Hematopoietic multipotent progenitor cell treated with erythropoietin and hydrocortisone succinate and interleukin-3 and kit ligand, for 17 days (in vitro differentiated cells): ENCODE results near the gene PIGC.

Experiments
- DNase-seq: peaks from one replicate; pipeline ENCODE4 v3.0.0-alpha.2; 2015; ENCODE audit warnings: low spot score

The PIGC gene

DNA sequence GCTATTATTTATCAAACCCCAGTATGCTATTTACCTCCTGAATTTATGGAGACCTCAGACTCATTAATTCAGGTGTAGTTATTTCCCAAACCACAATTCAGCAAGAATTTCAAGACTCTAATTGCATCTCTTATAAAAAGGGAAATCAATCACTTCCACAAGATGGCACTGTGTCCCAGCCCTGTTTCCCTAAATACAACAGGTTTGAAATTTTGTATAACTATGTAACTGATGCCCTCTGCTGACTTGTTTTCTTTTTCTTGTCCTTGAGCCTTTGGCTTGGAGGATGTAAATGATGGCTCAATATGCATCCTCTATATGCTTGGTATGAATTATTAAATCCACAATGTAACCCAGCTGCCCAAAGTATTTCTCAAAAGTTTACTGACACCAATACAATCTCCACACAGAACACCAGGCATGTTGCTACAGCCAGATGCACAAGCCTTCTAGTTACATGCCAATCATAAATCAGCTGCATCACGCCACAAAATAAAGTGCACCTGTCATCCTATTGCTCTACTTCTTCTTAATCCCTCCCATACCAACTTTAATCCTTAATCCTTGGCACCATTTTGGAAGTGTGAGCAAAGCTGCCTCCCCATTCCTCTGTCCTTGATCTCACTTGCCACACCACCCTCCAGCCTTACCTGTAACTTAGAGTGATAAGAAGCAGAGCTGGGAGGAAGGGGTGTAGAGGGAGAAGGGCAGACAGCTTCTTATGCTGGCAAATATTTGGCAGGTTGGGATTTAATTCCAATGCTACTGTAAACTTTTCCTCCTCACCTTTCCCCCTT is 14.3 kb downstream of the PIGC start:
- peak; percentile 73 for DNase-seq

DNA sequence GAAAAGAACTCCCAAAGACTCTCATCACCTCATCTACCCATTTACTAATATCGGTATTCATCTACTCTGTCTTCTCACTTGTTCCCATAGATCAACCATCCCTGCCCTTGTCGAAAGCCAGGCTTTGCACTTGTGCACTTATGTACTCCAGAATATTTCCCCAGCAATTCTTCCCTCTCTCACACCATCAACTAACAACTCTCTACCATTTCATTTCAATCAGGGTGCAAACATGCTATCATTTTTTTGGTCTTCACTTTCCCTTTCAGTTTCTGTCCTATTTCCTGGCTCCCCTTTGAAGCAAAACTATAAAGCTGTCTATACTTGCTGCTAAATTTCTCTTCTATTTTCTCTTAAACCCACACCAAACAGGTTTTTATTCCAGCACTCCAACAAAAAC is 16.7 kb downstream of the PIGC start:
- no peak for DNase-seq

DNA sequence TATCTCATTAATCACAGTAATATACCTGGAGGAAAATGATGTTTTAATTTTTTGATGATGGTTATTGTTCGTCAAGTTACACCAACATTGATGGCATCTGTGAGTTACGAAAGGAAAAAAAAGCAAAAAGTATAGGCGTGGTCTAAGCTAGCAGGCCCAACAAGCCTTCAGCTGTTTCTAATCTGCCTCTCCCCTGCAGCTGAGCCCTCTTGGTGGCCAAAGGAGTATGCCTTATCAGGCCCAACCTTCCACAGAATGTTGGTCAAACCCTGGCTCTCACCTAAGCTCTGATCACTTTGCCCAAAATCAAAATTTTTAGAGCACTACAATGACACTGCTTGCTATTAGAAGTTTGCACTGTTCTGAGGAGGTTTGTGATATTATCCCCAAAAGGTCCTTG is 18.5 kb downstream of the PIGC start:
- no peak for DNase-seq

DNA sequence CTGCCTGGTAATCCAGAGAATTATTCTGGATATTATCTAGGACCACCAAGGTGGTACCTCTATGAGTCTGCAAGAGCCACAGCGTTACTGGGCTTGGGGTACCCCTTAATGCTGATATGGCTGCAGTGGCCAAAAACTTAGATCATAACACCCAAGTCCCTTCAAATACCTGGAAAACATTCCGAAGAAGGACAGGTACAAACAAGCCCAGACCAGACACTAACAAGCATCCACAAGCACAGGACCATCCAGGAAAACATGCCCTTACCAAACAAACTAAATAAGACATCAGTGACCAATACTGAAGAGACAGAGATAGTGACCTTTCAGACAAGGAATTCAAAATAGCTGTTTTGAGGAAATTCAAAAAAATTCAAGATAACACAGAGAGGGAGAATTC is 20.5 kb downstream of the PIGC start:
- no peak for DNase-seq

DNA sequence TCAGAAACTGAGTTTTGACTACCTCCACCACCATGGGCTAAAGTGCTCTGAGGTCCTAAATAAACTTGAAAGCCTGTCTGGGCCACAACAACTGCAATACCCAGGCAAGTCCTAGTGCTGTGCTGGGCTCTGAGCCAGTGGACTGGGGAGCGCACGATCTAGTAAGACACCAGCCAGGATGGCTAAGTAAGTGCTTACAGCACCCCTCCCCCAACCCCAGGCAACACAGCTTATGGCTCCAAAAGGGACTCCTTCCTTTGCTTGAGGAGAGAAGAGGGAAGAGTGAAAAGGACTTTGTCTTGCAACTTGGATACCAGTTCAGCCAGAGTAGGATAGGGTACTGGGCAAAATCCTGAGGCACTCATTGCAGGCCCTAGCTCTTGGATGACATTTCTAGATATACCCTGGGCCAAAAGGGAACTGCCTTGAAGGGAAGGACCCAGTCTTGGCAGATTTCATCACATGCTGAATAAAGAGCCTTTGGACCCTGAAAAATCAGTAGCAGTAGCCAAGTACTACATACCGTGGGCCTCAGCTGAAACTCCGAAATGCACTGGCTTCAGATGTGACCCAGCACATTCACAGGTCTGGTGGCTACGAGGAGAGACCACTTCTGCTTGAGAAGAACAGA is 21.8 kb downstream of the PIGC start:
- DNase-seq, result no peak

DNA sequence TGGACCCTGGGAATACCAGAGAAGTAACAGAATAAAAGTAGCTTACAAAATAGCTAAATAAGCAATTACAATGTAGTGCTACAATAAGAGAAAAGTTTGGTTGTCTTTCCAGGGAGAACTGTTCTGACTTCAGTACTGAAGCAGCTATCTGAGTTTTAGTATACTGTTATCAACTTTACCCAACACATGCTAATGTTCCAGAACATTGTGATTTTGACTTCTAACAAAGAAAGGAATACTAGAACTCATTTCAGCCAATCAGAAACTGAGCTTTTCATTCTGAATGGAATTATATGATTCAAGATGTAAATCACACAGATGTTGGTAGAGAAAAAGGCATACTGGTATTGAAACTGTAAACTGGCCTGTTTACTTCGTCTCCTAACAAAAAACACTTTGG is 23.5 kb downstream of the PIGC start, which contains the start of gene C1orf105:
TSS of gene C1orf105 (plus strand) at position 301 of the 400 bp plus-strand sequence. CDS start 201 bp downstream, outside the sequence.
- DNase-seq, result no peak

DNA sequence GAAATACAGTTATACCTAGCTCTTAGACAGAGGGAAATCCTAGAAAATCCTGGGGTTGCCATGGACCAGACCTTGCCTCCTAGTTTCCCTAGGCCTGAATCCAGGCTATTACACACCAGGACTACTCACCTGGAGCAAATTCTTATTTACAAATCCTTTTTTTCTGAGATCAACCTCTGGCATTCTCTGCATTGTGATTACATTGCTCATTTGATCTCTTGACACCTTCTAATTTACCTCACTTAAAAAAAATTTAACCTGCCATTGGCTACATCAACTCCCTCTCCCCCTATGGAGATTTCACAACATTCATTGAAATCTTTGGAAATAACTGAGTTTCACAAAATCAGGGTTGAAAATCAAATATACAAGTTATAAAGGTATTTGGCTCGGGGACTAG is 26.3 kb downstream of the PIGC start:
- no peak for DNase-seq

DNA sequence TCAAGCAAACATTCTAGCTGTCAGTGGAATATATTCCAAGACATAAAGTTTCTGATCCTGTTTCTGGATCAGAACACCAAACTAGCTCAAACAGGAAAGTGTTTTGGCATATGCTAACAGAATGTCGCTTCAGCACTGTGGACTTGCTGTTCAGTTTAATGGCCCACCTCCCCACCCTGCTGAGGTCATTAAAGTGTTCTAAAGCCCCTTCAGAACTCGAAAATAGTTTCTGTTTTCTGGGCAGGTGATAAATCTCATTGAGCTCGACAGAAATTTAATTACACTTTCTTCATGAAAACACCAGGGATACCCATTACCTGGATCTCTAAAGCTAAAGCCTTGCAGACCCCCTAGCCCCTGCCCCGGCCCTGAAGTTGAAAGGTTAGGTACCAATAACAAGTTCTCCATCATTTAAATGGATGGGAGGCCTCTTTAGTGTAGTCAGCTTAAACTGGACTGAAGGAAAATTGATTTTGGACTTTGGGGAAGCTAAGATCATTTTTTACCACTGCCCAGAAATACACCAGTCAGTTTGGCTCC is 27.3 kb downstream of the PIGC start:
- DNase-seq, result no peak

DNA sequence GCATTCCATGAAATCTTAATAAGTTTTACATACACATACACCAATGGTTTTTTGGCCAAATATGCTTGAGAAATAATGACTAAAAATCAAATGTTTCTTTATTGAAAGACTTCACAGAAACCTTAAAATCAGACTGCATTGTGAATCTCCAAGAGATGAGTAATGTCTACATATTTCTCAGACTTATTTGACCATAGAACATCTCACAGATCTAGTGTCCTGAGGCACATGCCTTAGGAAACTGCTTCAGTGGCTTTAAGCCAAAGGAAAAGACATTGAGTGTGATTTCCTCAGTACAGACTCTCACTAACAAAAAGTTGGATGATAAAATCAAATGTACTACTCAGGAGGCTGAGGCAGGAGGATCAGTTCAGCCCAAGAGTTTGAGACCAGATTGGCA is 29.5 kb downstream of the PIGC start:
- no peak for DNase-seq

DNA sequence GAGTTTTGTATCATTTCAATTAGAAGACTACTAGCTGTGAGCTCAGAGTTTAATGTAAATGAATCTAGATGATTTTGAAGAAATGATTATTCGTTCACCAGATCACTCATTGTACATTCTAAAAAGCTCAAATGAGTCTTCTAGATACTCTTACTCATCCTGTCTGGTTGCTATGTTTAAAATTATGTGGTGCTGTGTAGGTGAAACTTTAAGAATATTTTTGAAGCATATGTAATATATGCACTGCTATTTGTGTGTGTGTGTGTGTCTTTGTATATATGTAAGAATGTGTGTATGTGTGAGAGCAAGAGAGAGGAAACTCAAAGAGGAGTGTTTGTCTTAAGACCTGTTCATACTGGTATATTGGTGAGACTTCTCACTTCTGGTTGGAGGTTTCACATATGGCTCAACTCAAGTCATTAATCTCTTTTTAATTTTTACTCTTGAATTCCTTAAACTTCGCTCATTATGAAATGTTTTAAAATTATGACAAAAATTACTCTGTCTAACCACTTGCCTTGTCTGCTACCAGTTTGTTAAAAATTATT is 32.0 kb downstream of the PIGC start:
- DNase-seq, result no peak

DNA sequence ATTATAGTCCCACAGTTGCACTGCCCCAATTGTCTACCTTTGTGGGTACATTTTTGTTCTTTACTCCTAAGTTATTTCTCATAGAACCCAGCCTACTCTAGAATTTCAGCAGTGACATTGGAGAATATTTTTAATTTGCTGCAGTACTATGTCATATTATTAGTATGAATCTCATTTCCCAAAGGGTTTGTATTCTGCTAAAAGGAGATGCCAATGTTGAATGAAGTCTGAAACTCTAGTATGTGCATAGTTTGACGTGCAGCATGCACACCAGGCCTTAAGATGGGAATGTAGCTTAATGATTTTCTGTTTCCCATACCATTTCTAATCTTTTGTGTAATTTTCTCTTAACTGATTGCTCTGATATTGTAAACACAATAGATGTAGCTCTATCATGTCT is 33.8 kb downstream of the PIGC start:
- no peak for DNase-seq

DNA sequence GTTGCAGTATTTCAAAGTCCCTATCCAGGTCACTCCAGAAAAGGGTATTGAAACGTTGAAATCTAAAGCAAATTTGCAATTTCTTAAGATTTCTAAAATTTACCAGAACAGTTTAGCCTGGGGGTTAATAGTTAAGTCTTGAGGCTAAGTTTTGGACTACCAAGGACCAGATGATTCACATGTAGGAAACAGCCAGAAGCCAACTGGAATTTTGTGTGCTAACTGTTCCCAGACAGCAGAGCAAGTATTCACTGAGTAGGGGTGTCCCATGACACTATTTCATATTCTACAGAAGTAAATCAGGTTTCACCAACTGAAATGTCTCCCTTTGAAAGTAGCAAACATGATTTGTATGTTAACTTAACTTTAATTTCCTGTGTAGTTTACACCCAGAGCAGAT is 34.9 kb downstream of the PIGC start:
- no peak for DNase-seq

DNA sequence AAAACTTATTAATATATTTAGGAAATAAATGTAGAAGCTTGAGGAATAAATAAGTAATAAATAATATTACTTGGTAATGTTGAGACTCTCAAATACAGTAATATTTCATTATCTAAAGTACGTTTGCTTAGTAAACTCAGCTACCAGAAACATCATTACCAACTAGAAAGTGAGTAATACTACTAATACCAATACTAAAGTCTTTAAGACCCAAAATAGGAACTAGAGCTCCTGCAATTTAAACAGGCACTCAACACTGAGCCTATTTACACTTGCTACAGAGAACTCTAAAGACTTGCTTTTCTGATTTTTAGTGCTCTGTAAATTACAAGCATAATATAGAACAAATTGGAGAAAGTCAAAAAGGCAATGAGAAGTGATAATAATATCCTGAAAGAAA is 36.9 kb downstream of the PIGC start:
- no peak for DNase-seq

DNA sequence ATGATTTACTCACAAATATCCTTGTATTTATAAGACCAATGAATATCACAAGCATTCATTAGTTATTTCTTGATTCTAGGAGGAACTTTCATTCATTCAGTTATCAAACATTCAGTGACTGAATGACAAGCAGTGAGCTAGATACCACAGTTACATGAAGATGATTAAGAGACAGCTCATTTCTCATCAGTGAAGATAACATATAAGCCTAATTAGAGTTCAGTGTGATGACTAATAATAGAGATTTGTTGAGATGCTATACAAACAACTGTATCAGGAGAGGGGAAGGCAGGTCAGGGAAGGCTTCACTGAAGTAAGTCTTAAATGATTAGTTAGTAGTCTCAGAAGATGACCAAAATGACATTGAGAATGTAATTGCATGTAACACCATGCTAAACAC is 38.0 kb downstream of the PIGC start:
- DNase-seq, result no peak

DNA sequence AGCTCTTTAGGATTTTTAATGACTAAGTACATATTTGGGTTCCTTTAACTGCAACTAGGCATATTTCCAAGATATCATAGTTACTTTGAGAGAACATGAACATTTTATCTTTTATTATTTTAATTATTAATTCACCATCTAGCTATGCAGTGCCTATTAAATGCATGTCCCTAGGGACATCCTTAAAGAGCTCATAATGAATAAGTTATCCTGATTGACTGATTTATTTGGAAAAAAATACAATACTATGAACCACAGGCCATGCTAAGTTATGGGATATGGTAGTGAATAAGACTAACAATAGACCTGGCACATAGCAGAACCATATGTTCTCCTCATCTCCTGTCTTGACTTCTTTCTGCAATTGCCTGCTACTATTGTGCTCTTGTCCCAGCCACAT is 39.7 kb downstream of the PIGC start:
- no peak for DNase-seq

DNA sequence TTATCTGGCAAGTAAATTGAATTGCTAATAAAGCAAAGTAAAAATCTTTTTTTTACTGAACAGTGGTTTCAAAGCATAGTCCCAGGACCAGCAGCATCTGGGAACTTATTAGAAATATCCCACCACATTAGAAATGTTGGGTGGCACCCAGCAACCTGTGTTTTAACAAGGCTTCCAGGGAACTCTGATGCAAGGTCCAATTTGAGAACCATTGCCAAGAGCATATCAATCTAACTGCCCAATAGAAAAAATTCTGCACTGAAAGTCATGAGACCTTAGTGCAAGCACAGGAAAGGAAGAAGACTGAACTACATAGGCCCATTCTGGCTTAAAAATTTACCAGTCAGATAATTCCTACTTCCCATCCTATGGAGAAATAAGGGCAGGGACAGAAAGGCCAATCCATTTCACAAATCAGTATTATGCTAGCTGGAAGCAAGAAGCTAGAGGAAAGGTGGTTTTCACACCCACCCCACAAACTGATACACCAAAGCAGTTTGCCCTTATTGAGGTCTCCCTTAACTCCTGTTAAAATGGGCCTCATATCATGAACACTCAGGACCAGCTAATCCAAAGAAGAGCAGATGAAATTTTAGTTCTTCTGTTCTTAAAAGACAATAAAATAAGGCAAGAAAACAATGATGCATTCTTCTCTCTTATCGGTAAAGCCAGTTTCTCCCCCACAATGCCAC is 40.8 kb downstream of the PIGC start:
- DNase-seq, result no peak

DNA sequence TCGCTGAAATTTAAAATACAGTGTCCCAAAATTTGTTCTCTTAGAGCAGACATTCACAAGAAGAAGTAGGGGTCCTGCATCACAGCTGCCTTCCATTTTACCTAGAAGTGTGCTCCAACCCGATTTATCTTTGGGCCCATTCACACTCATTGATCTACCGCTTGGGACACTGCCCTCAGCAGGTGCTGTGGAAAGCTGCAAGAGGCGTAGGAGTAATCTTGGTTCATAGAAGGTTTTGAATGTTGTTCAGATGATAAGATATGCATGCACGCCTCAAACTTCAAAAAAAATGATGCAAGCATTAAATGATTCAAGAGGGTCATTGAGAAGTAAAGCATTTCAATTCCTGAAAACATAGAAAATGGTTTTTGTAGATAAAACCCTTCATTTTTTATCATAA is 42.0 kb downstream of the PIGC start:
- DNase-seq, result no peak

DNA sequence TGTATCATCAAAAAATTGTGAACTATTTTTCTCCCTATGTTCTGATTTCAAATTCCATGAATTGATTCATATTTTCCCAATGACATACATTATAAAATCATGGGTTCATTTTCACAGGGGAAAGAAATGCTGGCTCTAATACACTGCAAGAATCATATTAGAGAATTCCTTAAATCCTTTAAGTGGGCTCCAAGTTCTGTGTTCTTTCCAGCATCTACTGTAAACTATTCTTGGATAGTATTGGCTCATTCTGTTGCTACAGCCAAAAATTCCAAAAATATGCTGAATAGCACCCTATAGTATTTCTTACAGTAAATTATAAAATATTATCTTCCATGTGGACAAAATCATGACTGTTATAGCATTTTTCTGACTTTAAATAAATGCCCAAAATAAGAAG is 42.4 kb downstream of the PIGC start:
- DNase-seq, result no peak

DNA sequence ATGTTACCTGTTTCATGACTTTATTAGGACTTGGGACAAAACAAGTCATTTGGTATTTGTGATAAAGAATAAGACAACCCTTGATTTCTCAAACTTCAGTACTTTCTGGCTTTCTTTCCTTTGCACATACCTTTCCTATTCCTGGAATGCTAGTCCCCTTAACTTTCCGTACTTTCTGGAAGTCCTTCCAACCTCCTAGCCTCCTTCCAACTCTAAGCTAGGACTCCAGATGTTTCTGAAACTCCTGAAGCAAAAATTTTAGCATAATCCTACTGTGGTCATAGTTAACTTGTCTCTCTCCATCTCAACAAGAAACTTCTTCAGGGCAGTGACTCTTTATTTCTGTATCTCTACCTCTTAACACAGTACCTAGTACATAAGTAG is 43.2 kb downstream of the PIGC start:
- DNase-seq, result no peak

DNA sequence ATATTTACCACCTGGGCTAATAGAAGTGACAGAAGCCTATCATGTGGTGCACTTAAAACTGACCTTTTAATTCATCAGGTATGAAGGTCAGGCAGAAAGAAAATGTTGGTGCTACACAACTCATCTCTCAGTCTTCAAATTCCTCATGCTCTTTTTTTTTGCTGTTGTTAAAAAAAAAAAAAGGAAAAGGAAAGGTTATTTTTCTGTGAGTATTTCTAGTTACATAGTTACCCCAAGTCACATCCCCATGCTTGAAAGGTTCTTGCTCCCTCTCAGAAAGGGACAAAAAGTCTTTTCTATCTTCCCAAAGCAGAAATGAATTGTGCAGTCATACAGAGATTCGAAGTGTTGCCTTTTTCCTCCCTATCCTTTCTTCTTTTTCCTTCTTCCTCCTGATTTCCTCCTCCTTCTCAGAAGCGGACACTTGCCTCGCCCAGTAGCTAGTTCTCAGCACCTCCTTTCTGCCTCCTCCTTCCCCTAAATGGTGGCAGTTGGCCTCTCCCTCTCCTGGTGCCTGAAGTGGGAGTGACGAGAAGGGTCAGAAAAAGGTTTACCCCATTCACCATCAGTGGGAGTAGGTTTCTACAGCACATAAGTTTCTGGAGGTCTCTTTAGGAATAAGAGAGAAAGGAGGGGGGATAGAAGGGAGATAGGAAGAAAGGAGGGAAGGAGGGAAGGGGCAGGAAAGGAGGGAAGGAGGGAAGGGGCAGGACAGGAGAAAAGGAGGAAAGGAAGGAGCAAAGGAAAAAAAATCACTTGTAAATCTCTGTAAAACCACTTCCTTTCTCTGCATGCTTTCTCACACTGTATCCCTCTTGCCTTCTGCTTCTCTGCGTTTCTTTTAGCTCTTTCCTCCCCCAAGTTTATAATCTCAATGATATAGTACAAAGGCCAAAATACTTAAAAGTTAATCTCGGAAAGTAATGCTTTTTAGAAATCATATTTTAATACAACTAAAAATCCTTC is 43.8 kb downstream of the PIGC start:
- DNase-seq, result no peak

DNA sequence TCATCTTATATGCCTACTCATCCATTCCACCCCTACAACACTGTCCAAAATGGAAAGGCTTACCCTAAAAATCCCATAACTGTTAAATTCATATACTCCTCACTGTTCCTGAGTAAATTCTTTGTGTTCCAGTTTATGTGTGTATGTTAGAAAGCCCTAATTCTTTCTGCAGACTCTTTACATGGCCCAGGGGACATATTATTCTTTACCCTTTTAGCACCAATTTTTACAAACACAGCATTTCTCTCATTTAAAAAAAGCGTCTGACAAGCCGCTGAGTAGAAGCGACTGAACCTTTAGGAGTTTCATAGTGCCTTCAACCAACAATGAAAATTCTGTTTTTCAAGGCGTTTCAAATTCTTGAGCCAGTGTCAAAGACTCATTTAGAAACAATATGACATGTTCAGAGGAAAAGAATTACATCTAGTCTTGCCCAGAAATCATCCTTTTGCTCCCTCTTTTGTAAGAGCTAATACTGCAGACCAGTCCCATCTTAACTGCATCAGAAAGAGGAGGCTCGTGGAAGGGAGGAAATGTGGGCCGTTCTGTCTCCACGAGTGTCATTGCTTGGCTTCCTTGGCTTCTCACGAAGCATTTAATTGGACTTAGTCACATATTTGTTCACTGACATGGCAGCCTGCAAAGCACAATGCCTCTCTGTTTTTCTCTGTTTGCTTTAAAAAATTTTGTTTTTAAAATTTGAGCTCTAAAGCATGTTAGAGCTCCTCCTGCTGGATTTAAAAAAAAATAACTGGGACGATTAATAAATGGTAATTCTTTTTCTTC is 44.7 kb downstream of the PIGC start:
- DNase-seq, result no peak
